AG20443 (cell line): Measurements from ENCODE around the gene LGR4.
"Not testable (repeated sequence)": the region's sequence is repeated elsewhere in the genome, so short reads cannot be mapped to it uniquely, and the experiment has no call there.

Experiments used
- DNase-seq: peaks from one replicate; pipeline ENCODE4 v3.0.0; 2012; ENCODE audit warnings: low spot score, mixed read lengths

The LGR4 gene

GRCh38 chr11:27459191-27459590 is 13.4 kb downstream of the LGR4 start:
- no peak for DNase-seq

- DNase-seq, result no peak
Observed at GRCh38 chr11:27458182-27458581, 14.4 kb downstream of the LGR4 start.

DNA sequence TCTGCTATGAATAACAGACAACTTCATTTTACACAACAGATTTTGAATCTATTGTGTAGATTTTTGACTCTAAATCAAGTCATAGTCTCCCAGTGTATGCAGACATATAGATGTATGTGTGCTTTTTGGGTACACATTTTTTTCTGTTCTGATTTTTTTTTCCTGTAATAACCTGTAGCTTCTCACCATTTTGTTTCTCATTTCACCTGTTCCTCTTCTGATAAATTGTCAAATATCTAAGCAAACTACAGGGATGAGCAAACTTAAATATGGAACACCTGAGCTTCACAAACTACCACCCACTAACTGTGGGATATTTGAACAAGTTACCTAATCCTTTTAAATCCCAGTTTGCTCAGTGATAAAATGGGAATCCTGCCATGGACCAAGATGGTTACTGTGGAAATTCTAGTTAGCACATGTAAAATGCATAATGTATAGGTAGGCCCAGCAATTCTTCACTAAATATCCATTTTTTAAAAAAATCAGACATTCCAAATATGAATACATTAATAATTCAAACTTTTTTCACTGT is 15.7 kb downstream of the LGR4 start:
- no peak for DNase-seq

GRCh38 chr11:27456140-27456794 is 16.3 kb downstream of the LGR4 start:
- peak; percentile 37 for DNase-seq

DNA sequence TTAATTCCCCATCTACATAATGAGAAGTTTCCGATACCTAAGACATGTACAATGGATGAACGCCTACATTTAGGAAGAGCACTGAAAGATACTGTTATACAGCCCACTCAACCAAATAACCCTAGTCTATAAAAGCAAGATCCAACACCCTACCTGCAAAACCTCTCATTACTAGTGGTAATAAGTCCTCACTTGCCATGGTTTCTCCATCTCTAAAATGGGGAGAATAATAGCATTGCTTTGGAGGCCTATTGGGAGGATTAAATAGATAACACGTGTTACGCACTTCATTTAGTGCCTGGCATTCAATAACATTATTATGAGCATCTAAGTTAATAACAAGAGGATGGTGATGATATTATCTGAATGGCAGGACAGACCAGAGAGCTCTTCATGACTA is 16.9 kb downstream of the LGR4 start:
- no peak for DNase-seq

GRCh38 chr11:27453701-27454100 is 18.9 kb downstream of the LGR4 start:
- DNase-seq, result no peak

DNA sequence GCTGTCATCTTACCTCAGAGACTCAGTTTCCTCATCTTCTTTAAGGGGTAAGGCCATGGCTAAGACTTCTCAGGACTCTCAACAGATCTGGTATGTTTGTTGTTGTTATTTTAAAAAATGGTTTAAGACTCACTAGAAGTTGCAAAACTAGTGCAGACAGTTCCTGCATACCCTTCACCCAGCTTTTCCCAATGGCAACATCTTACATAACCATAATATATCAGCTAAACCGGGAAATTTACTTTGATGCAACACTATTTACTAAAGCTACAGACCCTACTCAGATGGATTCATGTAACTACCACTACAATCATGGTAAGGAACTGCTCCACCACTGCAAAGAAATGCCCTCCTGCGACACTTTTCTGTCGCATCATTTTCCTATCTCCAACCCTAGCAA is 20.4 kb downstream of the LGR4 start:
- DNase-seq, result no peak

- peak; percentile 40 for DNase-seq
Observed at GRCh38 chr11:27451244-27451965, 21.2 kb downstream of the LGR4 start.

GRCh38 chr11:27448184-27448540 is 24.4 kb downstream of the LGR4 start:
- not testable (repeated sequence) for DNase-seq

- DNase-seq, result no peak
Observed at GRCh38 chr11:27447288-27448183, 25.1 kb downstream of the LGR4 start.

GRCh38 chr11:27445625-27446024 is 27.0 kb downstream of the LGR4 start:
- no peak for DNase-seq

DNA sequence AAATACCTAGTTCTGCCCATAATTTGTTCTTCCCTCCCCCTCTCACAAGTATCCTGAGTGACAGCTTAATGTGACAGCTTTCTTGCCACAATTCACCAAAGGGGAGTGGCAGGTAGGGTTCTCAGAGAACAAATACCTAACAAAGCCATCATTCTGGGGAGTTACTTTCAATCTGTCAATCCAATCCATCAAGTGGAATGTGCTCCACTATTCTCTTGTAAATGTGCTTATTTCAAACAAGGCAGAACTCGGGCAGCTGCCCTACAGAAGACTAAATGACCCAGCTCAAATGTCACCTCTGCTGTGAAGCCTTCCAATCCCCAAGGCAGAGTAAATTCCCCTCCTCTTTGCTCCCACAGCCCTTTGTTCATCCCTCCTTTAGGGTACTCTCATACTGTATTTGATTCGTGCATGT is 27.8 kb downstream of the LGR4 start:
- no peak for DNase-seq

- no peak for DNase-seq
Observed at GRCh38 chr11:27443746-27444507, 28.7 kb downstream of the LGR4 start.

- DNase-seq, result no peak
Observed at GRCh38 chr11:27443227-27443626, 29.4 kb downstream of the LGR4 start.

GRCh38 chr11:27440090-27440489 is 32.5 kb downstream of the LGR4 start:
- DNase-seq, result no peak

GRCh38 chr11:27438595-27438981 is 34.0 kb downstream of the LGR4 start:
- DNase-seq, result no peak

DNA sequence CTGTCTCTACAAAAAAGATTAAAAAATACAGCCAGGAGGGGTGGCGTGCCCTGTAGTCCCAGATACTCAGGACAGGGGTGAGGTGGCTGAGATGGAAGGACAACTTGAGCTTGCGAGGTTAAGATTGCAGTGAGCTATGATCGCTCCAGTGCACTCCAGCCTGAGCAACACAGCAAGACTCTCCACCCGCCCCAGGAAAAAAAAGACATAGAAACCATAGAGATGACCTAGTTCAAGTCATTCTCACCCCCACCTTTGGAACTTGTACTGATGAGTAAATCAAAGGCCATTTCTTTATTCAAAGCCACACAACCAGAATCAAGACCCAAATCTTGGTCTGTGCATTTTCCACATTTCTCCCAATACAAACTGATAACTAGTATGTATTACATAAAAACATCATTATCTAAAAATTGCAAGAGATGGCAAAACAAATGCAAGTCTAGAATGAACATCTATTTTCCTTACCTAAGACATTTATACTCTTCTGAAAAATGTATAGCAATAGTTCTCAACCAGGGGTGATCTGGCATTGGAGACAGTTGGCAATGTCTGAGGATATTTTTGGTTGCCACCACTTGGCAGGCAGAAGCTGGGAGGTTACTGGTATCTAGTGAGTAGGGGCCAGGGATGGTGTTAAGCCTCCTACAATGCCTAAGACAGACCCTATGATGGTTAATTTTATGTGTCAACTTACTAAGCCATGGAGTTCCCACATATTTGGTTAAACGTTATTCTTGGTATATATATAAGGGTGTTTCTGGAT is 34.6 kb downstream of the LGR4 start:
- no peak for DNase-seq

DNA sequence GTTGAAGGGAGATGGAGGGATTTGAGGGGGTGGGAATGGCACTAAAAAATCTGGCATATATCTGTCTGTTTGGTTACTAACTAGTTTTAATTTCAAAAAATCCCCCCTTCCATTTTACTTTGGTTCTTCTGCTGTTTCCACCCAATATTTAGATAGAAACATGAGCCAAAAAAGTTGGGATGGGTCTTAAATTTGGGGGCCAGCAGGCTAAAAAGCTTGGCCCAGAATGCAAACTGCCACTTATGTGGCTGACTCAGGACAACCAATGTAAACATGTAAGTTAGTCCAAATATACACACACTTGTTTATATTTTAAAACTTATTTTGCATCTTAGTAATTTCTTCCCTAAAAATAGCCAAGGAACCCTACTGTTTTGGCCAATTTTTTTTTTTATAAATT is 35.7 kb downstream of the LGR4 start:
- no peak for DNase-seq

DNA sequence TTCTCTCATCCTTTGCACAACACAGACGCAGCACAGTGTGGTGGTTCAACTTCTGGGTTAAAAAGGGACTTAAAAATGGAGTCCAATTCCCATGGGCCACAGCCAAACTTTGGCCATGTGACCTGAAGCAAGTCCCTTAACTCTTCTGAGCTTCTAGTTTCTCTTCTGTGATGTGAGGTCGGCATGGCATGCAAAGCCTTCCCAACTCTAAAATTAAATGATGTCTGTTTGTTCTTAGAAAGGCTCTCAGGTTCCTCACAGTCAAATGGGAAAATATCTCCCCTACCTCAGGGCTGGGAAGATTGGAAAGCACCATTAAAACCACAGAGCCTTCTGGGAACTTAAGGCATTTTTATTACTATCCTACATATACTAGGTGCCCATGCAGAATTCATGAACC is 38.8 kb downstream of the LGR4 start:
- DNase-seq, result no peak

- no peak for DNase-seq
Observed at GRCh38 chr11:27431808-27432207, 40.8 kb downstream of the LGR4 start.

GRCh38 chr11:27429761-27430393 is 42.7 kb downstream of the LGR4 start:
- no peak for DNase-seq
